ENCODE results near the gene PIK3AP1. TPM values are rescaled to one million over a fixed set of nuclear protein-coding genes. Genes with fewer than 3 reads are reported as not detected.

PIK3AP1 gene
- total RNA-seq, 4 donors from 2014 or later = 5.8 to 111 (median 13.4) TPM

DNA sequence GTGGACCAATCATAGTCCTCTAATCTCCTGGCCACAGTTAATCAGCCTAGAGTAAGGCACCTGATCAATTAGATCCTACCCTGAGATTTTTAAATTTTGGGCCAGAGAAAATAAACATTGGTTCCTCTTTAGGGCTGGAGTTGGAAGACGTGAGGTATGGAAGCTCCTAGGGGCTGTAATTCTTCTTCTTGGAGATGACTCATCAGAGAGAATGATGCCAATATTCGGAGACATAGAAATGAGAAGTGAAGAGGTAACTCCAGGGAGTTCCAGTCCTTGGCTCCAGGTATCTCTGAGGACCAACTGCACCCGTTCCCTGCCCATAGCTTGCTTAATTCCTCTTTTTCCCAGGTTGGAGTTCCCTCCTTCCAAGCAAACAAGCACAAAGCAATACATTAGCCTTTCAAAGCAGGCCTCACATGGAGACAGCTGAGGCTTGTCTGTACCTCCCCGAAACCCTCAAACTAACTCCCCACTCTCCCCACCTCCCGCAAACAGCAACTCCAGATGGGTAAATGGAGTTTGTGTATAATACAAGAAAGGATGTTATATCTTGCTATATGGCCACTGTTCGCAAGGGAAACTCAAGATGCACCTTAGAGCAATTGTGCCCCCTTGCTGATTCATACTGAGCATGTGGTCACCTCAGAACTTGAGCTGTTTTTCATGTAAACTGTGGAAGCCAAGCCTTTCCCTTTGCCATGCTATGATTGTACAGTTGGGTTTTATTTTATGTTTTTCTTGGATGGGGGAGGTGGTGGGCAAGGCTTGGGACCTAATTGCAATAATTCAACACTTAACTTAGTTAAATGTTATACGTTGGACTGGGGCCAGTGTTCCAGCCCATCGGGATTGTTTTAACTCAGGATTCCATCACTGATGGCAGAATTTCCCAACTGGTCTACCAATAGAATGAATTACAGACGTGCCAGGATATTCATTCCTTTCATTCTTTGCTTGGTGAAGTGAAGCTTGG, 29.3 kb downstream of the PIK3AP1 start:
- DNase-seq = no peak
- Histone ChIP-seq H3K9me3 (no peaks in the 10 kb centered on the region), H3K4me1 (peaks cover 0 to 3% (median 0%) of the 10 kb centered on the region in 4 donors), H3K4me3 (no peak overlapping the region), H3K36me3 (no peaks in the 10 kb centered on the region), H3K27me3 (no peaks in the 10 kb centered on the region), H3K27ac (no peak overlapping the region)
- TF ChIP-seq POLR2A (IDR thresholded peaks at IDR 0.05) (no peak), CTCF (IDR thresholded peaks at IDR 0.05) (no peak)

DNA sequence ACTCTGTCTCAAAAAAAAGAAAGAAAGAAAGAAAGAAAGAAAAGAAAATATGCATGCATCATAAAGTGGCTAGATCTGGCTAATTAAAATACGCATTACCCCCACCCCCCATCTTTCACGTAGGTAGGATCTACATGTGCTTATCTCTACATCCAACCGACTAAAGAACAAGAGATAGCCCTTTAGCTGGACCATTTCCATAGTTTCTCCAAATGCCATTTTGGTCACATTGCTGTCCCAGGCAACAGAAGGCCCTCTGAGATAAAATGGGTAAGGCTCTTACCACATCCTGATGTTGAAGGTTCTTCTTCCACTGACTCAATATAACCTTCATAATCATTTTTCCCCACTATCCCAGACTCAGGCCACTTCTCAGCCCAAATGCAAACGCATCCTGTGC, 31.5 kb downstream of the PIK3AP1 start:
- Histone ChIP-seq H3K4me1 (no peaks in the 10 kb centered on the region), H3K27me3 (no peaks in the 10 kb centered on the region), H3K9me3 (no peaks in the 10 kb centered on the region), H3K36me3 (no peaks in the 10 kb centered on the region), H3K4me3 (no peak overlapping the region), H3K27ac (no peak overlapping the region)
- TF ChIP-seq CTCF (IDR thresholded peaks at IDR 0.05) = no peak
- no peak for TF ChIP-seq POLR2A (IDR thresholded peaks at IDR 0.05)
- no peak for DNase-seq

- TF ChIP-seq POLR2A (IDR thresholded peaks at IDR 0.05) (no peak), CTCF (IDR thresholded peaks at IDR 0.05) (no peak)
- H3K9me3 ChIP-seq = no peaks in the 10 kb centered on the region
- no peak for DNase-seq
- H3K4me3 ChIP-seq = no peak overlapping the region
- H3K27me3 ChIP-seq = no peaks in the 10 kb centered on the region
- H3K36me3 ChIP-seq = no peaks in the 10 kb centered on the region
- no peaks in the 10 kb centered on the region for H3K4me1 ChIP-seq
- H3K27ac ChIP-seq = peak overlapping the region in 1 of 4 donors; percentile 50
Measured at GRCh38 chr10:96687317-96688012, 32.8 kb downstream of the PIK3AP1 start.

DNA sequence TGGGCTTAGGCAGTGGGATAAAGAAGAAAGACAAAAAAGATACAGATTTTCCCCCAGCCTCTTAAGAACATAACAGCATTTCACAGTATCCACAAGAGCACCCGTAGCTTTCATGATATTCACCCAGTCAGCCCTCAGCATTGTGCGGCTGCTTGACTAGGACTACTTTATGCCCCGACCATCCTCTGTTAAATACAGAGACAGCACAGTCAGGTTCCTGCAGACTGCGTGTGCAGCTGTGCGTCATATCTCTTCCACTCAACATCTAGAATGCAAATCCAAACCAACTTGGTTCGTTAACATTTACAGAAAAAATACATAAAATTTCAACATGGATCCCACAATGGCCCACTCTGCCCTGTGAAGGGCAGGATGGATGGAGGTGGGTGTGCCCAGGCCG, 33.8 kb downstream of the PIK3AP1 start:
- no peak for DNase-seq
- Histone ChIP-seq H3K9me3 (no peaks in the 10 kb centered on the region), H3K36me3 (no peaks in the 10 kb centered on the region), H3K27ac (peak overlapping the region in 1 of 4 donors; percentile 7), H3K27me3 (no peaks in the 10 kb centered on the region), H3K4me3 (no peak overlapping the region), H3K4me1 (no peaks in the 10 kb centered on the region)
- TF ChIP-seq CTCF (IDR thresholded peaks at IDR 0.05) = no peak
- TF ChIP-seq POLR2A (IDR thresholded peaks at IDR 0.05) = no peak

DNA sequence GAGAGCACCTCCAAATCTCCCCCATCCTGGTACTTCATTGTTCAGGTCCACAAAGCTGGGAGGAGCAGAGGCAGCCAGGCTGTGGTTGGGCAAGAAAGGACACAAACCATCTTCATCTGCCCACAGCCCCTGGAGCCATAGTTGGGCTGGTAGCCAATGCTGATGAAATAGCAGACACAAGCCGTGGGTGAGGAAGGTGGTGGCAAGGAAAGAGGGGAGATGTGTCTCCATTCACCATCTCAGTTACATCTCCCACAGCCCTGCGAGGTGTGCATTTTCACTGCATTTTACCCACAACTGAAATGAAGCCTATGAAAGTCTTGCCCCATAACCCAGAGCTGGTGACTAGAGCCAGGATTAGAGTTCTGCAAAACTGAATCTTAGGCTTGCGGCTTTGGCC, 35.0 kb downstream of the PIK3AP1 start:
- Histone ChIP-seq H3K27ac (no peak overlapping the region), H3K9me3 (no peaks in the 10 kb centered on the region)

More for the DNA sequence above, 35.0 kb downstream of the PIK3AP1 start:
- TF ChIP-seq CTCF (IDR thresholded peaks at IDR 0.05) = no peak
- no peak for TF ChIP-seq POLR2A (IDR thresholded peaks at IDR 0.05)
- Histone ChIP-seq H3K27me3 (no peaks in the 10 kb centered on the region), H3K4me1 (no peaks in the 10 kb centered on the region), H3K4me3 (no peak overlapping the region), H3K36me3 (no peaks in the 10 kb centered on the region)
- no peak for DNase-seq
